Activated naive CD4-positive, alpha-beta T cell treated with anti-CD3 and anti-CD28 coated beads, Interleukin-2, amount 10 ng/mL, durations not matched to agents 7 days and 5 days (primary cell): ENCODE measurements around the gene SLC7A6.

Experiments
- CTCF ChIA-PET: fragments of 350-600 bp; sonication (Branson Sonifier 250); formaldehyde crosslinking; loops from one replicate; lab custom pipeline; 2021; ENCODE audit warnings: antibody characterized with exemption; lab: Charles Lee
- DNase-seq: peaks from one replicate; pipeline ENCODE4 v3.0.0-alpha.2; 2020
- H3K27ac Mint-ChIP-seq: one replicate; pipeline ENCODE4 v1.8.0; 2021; ENCODE audit warnings: mild to moderate bottlenecking, moderate library complexity, mixed read lengths
- H3K27me3 Mint-ChIP-seq: one replicate; pipeline ENCODE4 v1.8.0; 2021; ENCODE audit warnings: mild to moderate bottlenecking, mixed read lengths
- H3K36me3 Mint-ChIP-seq: one replicate; pipeline ENCODE4 v1.8.0; 2021; ENCODE audit warnings: mixed read lengths
- H3K4me1 Mint-ChIP-seq: one replicate; pipeline ENCODE4 v1.8.0; 2021; ENCODE audit warnings: mixed read lengths
- H3K4me3 Mint-ChIP-seq: one replicate; pipeline ENCODE4 v1.8.0; 2021; ENCODE audit warnings: mild to moderate bottlenecking, moderate library complexity, mixed read lengths
- H3K9me3 Mint-ChIP-seq: one replicate; pipeline ENCODE4 v1.8.0; 2021; ENCODE audit warnings: mixed read lengths

SLC7A6 gene

DNA sequence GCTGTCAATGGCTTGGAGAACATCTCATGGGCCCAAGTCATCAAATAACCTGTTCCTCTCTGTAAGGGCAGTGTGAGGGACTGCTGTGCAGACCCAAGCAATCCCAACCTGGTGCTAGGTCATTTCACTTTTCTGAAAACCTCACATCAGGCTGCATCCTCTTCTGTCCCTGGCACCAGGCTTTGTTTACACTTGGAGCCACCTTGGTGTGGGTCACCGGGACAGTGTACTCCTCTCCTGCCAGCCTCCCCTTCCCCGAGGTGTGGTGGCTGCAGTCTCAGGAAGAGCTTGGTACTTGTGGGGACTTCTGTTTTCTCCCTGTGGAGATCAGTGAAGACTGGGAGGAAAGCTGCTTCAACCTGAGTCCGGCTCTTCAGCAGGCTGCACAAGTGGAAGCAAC, 34.0 kb downstream of the SLC7A6 start:
- no peaks in the 10 kb centered on the region for H3K9me3 Mint-ChIP-seq
- peaks cover 72% of the 10 kb centered on the region for H3K36me3 Mint-ChIP-seq
- peaks cover 9% of the 10 kb centered on the region for H3K4me1 Mint-ChIP-seq
- no peak overlapping the region for H3K27ac Mint-ChIP-seq
- no peaks in the 10 kb centered on the region for H3K27me3 Mint-ChIP-seq
- H3K4me3 Mint-ChIP-seq: no peak overlapping the region
- CTCF ChIA-PET: interaction anchor here (3.0 kb wide), 1 partner anchor 37 kb away, joined by 20 read pairs; no protein-coding TSS in a partner anchor
- no peak for DNase-seq

DNA sequence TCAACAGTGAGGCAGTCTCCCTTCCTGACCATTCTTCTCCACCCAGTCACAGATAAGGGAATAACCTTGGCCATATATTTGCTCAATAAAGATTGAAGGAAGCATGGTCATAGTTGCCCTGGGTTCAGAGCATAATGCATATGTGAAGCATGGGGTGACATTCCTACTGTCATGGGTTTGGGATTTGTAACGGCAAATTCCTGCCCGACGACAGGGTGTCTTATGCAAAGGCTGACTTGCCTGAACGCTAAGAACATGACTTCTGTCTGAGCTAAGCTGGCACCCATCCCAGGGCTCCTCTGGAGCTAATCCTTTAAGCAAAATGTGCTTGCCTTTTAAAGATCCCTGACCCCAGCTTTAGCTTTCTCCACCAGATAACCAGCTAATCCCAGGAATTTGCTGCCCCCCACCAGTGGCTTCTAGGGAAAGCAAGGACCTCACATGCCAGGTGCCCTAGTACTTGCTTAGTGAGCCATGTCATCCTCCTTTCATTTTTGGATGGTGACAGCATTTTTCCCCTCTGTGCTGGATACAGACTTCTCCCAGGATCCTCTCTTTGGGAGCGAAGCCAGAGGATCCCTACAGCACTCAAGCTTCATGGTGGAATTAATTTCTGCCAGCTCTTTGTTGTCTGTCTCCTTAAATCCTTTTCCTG, 34.7 kb downstream of the SLC7A6 start:
- no peaks in the 10 kb centered on the region for H3K27me3 Mint-ChIP-seq
- H3K36me3 Mint-ChIP-seq: peaks cover 75% of the 10 kb centered on the region
- peaks cover 9% of the 10 kb centered on the region for H3K4me1 Mint-ChIP-seq
- H3K9me3 Mint-ChIP-seq: no peaks in the 10 kb centered on the region
- CTCF ChIA-PET: interaction anchor here (1.8 to 3.0 kb wide), 2 partner anchors 35 to 37 kb away, joined by 12 to 20 read pairs; partner anchors contain the start of gene SLC7A6
- H3K27ac Mint-ChIP-seq: peak overlapping the region; percentile 26
- H3K4me3 Mint-ChIP-seq: no peak overlapping the region
- no peak for DNase-seq

DNA sequence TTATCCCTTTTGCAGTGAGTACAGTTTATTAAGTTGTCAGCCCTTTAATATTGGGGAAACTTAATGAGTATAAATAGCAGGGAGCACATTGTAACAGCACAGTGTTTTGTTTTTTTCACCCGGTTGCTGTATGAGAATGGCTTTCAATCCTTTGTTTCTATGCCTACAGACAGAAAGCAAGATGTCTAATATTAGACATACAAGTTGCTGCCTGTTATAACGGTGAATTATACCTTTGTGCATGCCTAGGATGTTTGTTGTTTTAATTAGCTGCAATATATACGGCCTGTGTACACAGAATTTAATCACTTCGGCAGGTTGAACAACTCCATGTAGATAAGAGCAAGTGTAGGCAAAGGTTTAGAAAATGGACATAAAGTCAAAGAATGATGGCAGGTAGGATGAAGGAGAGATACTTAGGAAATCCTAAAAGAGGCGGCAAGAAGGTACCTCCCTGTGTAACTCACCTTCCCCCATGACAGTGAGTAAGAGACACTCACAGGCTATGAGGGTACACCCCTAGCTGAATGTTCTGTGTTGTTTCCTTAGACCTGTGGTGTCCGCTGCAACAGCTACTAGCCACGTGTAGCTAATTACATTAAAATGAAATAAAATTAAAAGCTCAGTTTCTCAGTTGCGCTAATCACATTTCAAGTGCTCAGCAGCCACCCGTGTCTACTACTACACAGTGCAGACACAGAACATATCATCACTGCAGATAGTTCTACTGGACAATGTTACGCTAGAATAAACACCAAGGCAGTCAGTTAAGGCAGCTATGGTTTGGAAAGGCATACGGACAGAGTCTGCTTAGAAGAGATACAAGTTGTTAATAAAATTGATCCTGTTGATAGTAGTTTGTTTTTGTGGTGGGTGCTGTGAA, 35.5 kb downstream of the SLC7A6 start:
- CTCF ChIA-PET: interaction anchor here (1.1 to 3.0 kb wide), 4 partner anchors 28 to 38 kb away, joined by 3 to 20 read pairs (median 8); partner anchors contain the start of gene SLC7A6
- Mint-ChIP-seq H3K27ac (peak overlapping the region; percentile 26), H3K36me3 (peaks cover 74% of the 10 kb centered on the region), H3K4me1 (peaks cover 6% of the 10 kb centered on the region), H3K27me3 (no peaks in the 10 kb centered on the region), H3K4me3 (no peak overlapping the region), H3K9me3 (no peaks in the 10 kb centered on the region)
- no peak for DNase-seq

DNA sequence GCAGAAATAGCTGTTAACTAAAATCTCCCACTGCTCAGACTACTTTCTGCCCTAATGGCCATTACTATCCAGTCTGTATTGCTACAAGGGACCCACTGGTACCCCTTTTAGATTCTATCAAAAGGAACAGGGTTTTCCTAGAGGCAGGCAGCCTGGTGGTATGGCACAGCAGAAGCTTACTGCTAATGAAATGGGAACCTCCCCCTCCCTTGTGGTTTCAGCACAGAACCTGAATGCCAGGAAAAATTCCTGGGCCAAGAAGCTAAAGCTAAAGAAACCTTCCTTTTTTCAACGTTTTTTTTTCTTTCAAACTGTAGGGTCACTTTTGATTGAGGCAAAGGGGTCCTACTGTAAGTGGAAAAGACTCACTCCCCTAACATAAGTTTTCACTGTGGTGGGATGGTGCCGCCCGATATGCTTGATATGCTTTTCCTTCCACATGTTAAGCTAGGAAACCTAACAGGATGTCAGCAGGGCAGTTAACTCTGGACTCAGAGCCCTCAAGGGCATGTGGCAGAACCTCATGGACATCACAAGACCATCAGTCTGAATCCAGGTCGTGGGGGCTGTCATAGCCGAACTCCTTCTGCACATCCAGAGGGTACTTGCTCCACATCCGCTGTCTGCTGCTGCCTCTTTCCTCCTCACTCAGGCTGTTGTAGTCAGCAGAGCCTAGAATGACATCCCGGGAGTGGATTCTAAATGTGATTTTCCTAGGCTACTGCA, 36.6 kb downstream of the SLC7A6 start:
- Mint-ChIP-seq H3K4me3 (no peak overlapping the region), H3K4me1 (peaks cover 6% of the 10 kb centered on the region), H3K27me3 (no peaks in the 10 kb centered on the region), H3K27ac (peak overlapping the region; percentile 61), H3K36me3 (peaks cover 76% of the 10 kb centered on the region), H3K9me3 (no peaks in the 10 kb centered on the region)
- CTCF ChIA-PET: interaction anchor here (0.8 to 3.0 kb wide), 5 partner anchors 27 to 353 kb away, joined by 3 to 20 read pairs (median 3); partner anchors contain the start of gene SLC7A6
- no peak for DNase-seq

DNA sequence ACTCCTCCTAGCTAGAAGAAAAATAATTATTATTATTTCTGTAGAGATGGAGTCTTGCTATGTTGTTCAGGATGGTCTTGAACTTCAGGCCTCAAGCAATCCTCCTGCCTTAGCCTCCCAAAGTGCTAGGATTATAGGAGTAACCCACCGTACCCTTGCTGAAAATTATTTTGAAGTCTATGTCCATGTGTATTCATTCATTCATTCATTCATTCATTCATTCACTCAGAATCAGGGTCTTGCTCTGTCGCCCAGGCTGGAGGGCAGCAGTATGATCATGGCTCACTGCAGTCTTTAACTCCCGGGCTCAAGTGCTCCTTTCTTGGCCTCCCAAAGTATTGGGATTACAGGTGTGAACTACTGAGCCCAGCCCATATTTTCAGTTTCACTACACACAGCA, 42.3 kb downstream of the SLC7A6 start:
- no peaks in the 10 kb centered on the region for H3K27me3 Mint-ChIP-seq
- CTCF ChIA-PET: no interaction called here
- H3K9me3 Mint-ChIP-seq: no peaks in the 10 kb centered on the region
- H3K4me1 Mint-ChIP-seq: peaks cover 26% of the 10 kb centered on the region
- no peak overlapping the region for H3K27ac Mint-ChIP-seq
- peaks cover 48% of the 10 kb centered on the region for H3K36me3 Mint-ChIP-seq
- DNase-seq: no peak
- H3K4me3 Mint-ChIP-seq: no peak overlapping the region

DNA sequence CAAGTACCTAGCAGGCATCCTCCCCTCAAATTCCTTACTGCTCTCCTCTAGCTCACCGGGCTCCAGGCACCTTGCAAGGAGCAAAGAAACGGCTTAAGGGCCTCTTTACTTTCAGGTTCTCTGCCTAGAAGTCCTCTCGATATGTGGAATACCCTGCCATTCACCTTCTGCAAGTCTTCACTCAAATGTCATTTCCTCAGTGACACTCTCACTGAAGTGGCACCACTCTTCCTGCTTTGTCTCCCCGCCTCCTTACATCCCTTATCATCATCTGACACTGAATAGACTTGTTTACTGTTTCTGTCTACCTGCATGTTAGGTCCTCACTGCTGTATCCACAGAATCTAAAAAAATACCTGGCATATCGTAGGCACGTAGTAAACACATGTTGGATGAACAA, 45.5 kb downstream of the SLC7A6 start:
- DNase-seq: peak; percentile 36
- H3K4me1 Mint-ChIP-seq: peaks cover 48% of the 10 kb centered on the region

DNA sequence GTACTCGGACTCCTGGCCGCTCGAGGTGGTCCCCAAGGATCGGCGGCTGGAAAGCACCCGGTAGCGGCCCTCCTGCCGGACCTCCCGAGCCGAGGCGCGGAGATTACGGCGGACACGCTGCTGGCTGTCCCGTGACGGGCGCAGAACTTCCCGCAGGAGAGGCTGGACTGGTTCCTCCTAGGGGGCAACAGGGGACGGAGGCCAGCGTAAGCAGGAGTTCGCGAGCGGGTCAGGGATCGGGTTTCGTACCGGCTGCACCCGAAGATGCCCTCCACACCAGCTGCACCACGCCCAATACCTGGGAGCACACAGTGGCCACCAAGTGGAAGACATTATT, 46.1 kb downstream of the SLC7A6 start:
- Mint-ChIP-seq H3K4me1 (peaks cover 48% of the 10 kb centered on the region), H3K9me3 (no peaks in the 10 kb centered on the region), H3K27me3 (no peaks in the 10 kb centered on the region), H3K27ac (peak overlapping the region; percentile 99), H3K4me3 (peak overlapping the region; percentile 86), H3K36me3 (peaks cover 31% of the 10 kb centered on the region)
- peak; percentile 26 for DNase-seq
- CTCF ChIA-PET: interaction anchor here (0.9 to 2.4 kb wide), 11 partner anchors 19 to 52 kb away, joined by 3 to 30 read pairs (median 4); partner anchors contain the start of gene SLC7A6

More for the DNA sequence above, 45.5 kb downstream of the SLC7A6 start:
- Mint-ChIP-seq H3K36me3 (peaks cover 37% of the 10 kb centered on the region), H3K4me3 (peak overlapping the region; percentile 86), H3K27ac (peak overlapping the region; percentile 99), H3K27me3 (no peaks in the 10 kb centered on the region), H3K9me3 (no peaks in the 10 kb centered on the region)
- CTCF ChIA-PET: interaction anchor here (0.9 to 2.7 kb wide), 3 partner anchors 19 to 48 kb away, joined by 3 to 7 read pairs (median 3); no protein-coding TSS in a partner anchor

DNA sequence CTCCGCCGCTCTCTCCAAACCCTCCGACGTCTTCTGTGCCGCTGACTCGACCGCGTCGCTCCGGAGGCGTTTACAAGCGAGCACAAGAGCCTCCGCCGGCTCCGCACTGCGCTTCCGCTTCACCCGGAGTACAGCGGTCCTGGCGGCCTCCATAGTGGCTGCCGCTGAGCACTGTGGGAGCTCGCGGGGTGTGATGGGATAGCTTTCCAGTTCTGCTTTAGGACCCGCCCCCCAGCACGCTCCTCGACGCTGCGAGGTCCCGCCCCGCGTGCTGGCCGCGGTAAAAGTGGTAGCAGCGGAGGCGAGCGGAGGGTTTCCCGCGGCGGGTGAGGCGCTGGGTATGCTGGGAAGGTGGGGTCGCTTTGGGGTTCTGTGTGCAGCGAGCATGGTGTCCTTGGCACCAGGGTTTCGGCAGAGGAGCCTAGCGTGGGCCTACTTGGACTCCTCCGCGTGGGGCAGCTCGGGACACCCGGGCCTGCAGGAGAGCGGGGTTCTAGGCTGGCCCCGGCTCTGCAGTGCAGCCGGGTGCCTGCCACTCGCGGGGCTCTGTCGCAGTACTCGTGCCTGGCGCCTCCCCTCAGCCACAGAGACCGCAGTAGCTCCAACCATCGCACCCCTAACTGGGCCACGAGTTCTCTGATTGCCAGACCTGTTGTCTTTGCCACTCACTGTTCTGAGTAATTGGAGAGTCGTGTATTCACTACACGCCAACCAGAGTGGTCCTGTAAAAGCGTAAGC, 46.6 kb downstream of the SLC7A6 start, which contains the start of the genes PRMT7 and SLC7A6OS:
Gene PRMT7 (plus strand): TSS at position 246 of the 738 bp plus-strand sequence. CDS start 4,961 bp downstream, outside the sequence.
Gene SLC7A6OS (minus strand): TSS at position 173 of the 738 bp plus-strand sequence. CDS start 20 bp downstream, at position 153.
- CTCF ChIA-PET: interaction anchor here (0.9 to 2.4 kb wide), 13 partner anchors 17 to 218 kb away, joined by 3 to 30 read pairs (median 4); partner anchors contain the start of gene SLC7A6
- Mint-ChIP-seq H3K4me3 (peak within 1 kb of the TSS; percentile 86), H3K9me3 (no peaks in the 10 kb centered on the region), H3K36me3 (peaks cover 30% of the 10 kb centered on the region), H3K27me3 (no peaks in the 10 kb centered on the region), H3K4me1 (peaks cover 51% of the 10 kb centered on the region), H3K27ac (peak within 1 kb of the TSS; percentile 99)
- DNase-seq: peak; percentile 96

DNA sequence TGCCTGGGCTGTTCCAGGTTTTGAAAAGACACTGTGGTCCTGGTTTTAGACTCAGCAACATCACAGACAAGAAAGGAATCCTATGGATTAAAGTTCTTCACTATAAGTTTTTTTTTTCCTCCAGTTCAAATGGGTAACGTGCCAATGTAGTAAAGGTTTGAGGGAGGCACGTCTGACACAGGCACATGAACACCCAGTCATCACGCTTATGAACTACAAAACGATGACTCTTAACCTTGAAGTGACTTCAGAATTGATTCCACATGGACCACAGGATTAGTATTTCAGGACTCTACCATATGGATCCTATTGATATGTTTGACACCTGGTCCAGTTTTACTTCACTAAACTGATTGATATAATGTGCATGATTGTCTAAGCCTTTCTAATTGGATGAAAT, 48.8 kb downstream of the SLC7A6 start:
- Mint-ChIP-seq H3K4me3 (no peak overlapping the region), H3K4me1 (peaks cover 44% of the 10 kb centered on the region), H3K27ac (no peak overlapping the region), H3K36me3 (peaks cover 31% of the 10 kb centered on the region), H3K9me3 (no peaks in the 10 kb centered on the region), H3K27me3 (no peaks in the 10 kb centered on the region)
- no peak for DNase-seq
- CTCF ChIA-PET: interaction anchor here (23.2 kb wide), 1 partner anchor 51 kb away, joined by 432 read pairs; the partner anchor contains the start of gene SLC7A6

DNA sequence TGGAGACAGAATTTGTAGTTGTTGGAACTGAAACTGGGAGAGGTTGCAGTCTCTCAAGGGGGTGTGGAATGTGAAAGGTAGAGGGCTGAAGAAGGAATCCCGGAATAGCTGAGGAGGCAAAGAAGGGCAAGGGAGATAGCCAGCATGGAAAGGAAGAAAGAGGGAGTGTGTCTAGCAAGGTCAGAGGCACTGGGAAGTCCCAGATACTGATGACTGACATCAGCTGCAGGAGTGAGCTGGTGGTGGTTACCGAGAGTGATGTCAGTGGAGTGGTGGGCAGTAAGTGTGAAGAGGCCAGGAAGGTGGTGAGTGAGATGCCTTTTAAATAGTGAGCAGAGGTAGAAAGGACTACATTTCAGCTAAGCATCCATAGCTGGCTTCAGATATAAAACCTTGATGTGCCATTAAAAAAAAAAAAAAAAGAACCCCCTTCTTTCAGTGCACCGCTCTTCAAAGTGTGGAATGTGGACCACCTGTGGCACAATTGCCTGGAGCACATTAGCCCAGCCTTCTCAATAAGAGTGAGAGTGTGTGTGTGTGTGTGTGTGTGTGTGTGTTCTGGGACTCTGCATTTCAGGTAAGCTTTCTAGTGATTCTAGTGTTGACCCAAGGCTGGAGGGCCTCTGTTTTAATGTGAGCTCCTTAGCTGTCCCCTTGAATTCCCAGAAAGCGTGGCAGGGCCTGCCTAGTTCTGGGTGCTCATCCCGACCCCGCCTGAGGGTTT, 55.0 kb downstream of the SLC7A6 start:
- no peak overlapping the region for H3K4me3 Mint-ChIP-seq
- no peak for DNase-seq
- peaks cover 35% of the 10 kb centered on the region for H3K36me3 Mint-ChIP-seq

DNA sequence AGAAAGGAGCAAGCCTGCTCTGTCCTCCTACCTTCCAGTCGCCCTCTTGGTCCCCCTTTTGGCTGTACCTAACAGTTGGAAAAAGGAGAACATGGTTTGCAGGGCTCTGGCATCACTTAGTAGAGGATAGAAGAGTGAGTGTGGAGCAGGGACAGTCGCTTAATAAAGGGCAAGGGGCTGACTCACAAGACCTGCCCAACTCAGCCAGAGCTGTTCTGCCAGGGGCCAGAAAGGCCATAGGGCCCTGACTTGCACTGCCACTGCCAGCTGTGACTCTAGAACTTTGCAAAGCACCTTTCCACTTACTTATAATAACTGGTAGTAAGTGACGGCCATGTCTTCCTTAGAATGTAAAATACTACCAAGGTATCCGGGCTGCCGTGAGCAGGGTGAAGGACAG, 60.0 kb downstream of the SLC7A6 start:
- no peaks in the 10 kb centered on the region for H3K27me3 Mint-ChIP-seq
- H3K4me3 Mint-ChIP-seq: no peak overlapping the region
- H3K9me3 Mint-ChIP-seq: no peaks in the 10 kb centered on the region
- CTCF ChIA-PET: interaction anchor here (1.1 to 23.2 kb wide), 2 partner anchors 63 to 113 kb away, joined by 3 to 432 read pairs; partner anchors contain the start of gene SLC7A6
- no peak for DNase-seq
- no peak overlapping the region for H3K27ac Mint-ChIP-seq
- peaks cover 41% of the 10 kb centered on the region for H3K36me3 Mint-ChIP-seq
- peaks cover 7% of the 10 kb centered on the region for H3K4me1 Mint-ChIP-seq

More for the DNA sequence above, 55.0 kb downstream of the SLC7A6 start:
- Mint-ChIP-seq H3K27ac (no peak overlapping the region), H3K4me1 (peaks cover 12% of the 10 kb centered on the region), H3K27me3 (no peaks in the 10 kb centered on the region), H3K9me3 (no peaks in the 10 kb centered on the region)
- CTCF ChIA-PET: interaction anchor here (0.8 to 23.2 kb wide), 4 partner anchors 9 to 65 kb away, joined by 3 to 432 read pairs (median 10); partner anchors contain the start of gene SLC7A6

DNA sequence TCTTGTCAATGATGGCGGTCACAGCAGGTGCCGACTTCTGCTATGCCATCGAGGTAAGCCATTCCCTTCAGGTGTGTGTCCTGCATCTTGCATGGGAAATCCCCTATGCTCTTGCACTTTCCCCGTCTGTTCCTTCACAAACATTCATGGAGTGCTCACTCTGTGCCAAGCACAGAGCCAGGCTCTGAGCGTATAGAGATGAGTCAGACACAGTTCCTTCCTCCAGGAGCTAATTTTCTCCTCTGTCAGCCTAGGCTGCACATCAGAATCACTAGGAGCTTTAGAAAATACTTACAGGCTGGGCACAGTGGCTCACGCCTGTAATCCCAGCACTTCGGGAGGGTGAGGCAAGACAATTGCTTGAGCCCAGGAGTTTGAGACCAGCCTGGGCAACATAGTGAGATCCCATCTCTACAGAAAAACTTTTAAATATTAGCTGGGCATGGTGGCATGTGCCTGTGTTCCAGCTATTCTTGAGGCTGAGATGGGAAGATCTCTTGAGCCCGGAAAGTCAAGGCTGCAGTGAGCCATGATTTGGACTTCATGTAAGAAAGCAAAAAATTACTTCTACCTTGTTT, 60.5 kb downstream of the SLC7A6 start:
- no peak for DNase-seq
- CTCF ChIA-PET: interaction anchor here (1.1 to 23.2 kb wide), 2 partner anchors 63 to 113 kb away, joined by 3 to 432 read pairs; partner anchors contain the start of gene SLC7A6
- H3K4me3 Mint-ChIP-seq: no peak overlapping the region
- H3K36me3 Mint-ChIP-seq: peaks cover 39% of the 10 kb centered on the region
- H3K27me3 Mint-ChIP-seq: no peaks in the 10 kb centered on the region
- no peak overlapping the region for H3K27ac Mint-ChIP-seq
- H3K9me3 Mint-ChIP-seq: no peaks in the 10 kb centered on the region
- peaks cover 6% of the 10 kb centered on the region for H3K4me1 Mint-ChIP-seq
